Liver (tissue), 9 donors: Measurements from ENCODE around the gene OTUD5. TPM values are rescaled to one million over a fixed set of nuclear protein-coding genes. Genes with fewer than 3 reads are reported as not detected.

Experiments used
- DNase-seq: peaks from one replicate; pipeline ENCODE4 v3.0.0-alpha.2; 2017; ENCODE audit warnings: low spot score
- H3K27ac ChIP-seq, 2 donors: one replicate each; pipeline ENCODE4 v1.7.0; 2013; ENCODE audit warnings: inconsistent platforms in 2 of 2, low read length in 2 of 2, control low read depth in 1 of 2, low read depth in 1 of 2, mild to moderate bottlenecking in 1 of 2
- H3K27me3 ChIP-seq, 4 donors: one replicate each; pipeline versions ENCODE4 v1.6.1 to v1.7.0; 2013; ENCODE audit warnings: low read length in 3 of 4, inconsistent platforms in 1 of 4, mild to moderate bottlenecking in 1 of 4, moderate library complexity in 1 of 4; ENCODE audit not compliant: control insufficient read depth in 4 of 4, insufficient read depth in 4 of 4
- H3K36me3 ChIP-seq, 4 donors: one replicate each; pipeline versions ENCODE4 v1.6.1 to v1.7.0; 2013; ENCODE audit warnings: low read length in 3 of 4, mild to moderate bottlenecking in 3 of 4, low read depth in 1 of 4, moderate library complexity in 1 of 4; ENCODE audit not compliant: control insufficient read depth in 4 of 4, insufficient read depth in 3 of 4
- H3K4me1 ChIP-seq, 4 donors: one replicate each; pipeline versions ENCODE4 v1.6.1 to v1.7.0; 2013; ENCODE audit warnings: low read length in 3 of 4, mild to moderate bottlenecking in 3 of 4, moderate library complexity in 1 of 4; ENCODE audit not compliant: control insufficient read depth in 4 of 4, insufficient read depth in 4 of 4
- H3K4me3 ChIP-seq, 3 donors: one replicate each; pipeline versions ENCODE4 v1.6.1 to v1.7.0; 2013; ENCODE audit warnings: low read length in 3 of 3, control low read depth in 1 of 3, low read depth in 1 of 3, mild to moderate bottlenecking in 1 of 3
- H3K9ac ChIP-seq, 2 donors: one replicate each; pipeline ENCODE4 v1.7.0; 2013; ENCODE audit warnings: low read length in 2 of 2, mild to moderate bottlenecking in 2 of 2, moderate library complexity in 2 of 2, control low read depth in 1 of 2, low read depth in 1 of 2
- H3K9me3 ChIP-seq, 4 donors: one replicate each; pipeline versions ENCODE4 v1.6.1 to v1.7.0; 2013; ENCODE audit warnings: low read length in 3 of 4; ENCODE audit not compliant: control insufficient read depth in 4 of 4
- ATF3 ChIP-seq: IDR thresholded peaks from 2 replicates; pipeline ENCODE4 v1.6.1; 2016; ENCODE audit warnings: antibody characterized with exemption
- FOXA1 ChIP-seq: IDR thresholded peaks from 2 replicates; pipeline ENCODE4 v1.6.1; 2016; ENCODE audit warnings: antibody characterized with exemption
- FOXA2 ChIP-seq: IDR thresholded peaks from 2 replicates; pipeline ENCODE4 v1.6.1; 2016; ENCODE audit warnings: antibody characterized with exemption
- GABPA ChIP-seq, 2 donors: IDR thresholded peaks in 1 of 2; conservative IDR thresholded peaks in 1 of 2; 2 replicates each; pipeline ENCODE4 v1.6.1; 2016; ENCODE audit warnings: antibody characterized with exemption in 2 of 2, mild to moderate bottlenecking in 1 of 2, moderate library complexity in 1 of 2
- HNF4A ChIP-seq, 2 donors: conservative IDR thresholded peaks; 2 replicates each; pipeline ENCODE4 v1.6.1; 2016; ENCODE audit warnings: antibody characterized with exemption in 2 of 2, mild to moderate bottlenecking in 2 of 2
- JUND ChIP-seq, 2 donors: IDR thresholded peaks; 2 replicates each; pipeline ENCODE4 v1.6.1; 2016; ENCODE audit warnings: antibody characterized with exemption in 2 of 2
- MAX ChIP-seq: IDR thresholded peaks from 2 replicates; pipeline ENCODE4 v1.6.1; 2016; ENCODE audit warnings: antibody characterized with exemption
- RAD21 ChIP-seq, 2 donors: IDR thresholded peaks; 2 replicates each; pipeline ENCODE4 v1.6.1; 2016; ENCODE audit warnings: antibody characterized with exemption in 2 of 2, mild to moderate bottlenecking in 2 of 2
- SP1 ChIP-seq: IDR thresholded peaks from 2 replicates; pipeline ENCODE4 v1.6.1; 2018; ENCODE audit warnings: antibody characterized with exemption, mild to moderate bottlenecking
- TAF1 ChIP-seq: conservative IDR thresholded peaks from 2 replicates; pipeline ENCODE4 v1.6.1; 2016; ENCODE audit warnings: antibody characterized with exemption, mild to moderate bottlenecking
- YY1 ChIP-seq: IDR thresholded peaks from 2 replicates; pipeline ENCODE4 v1.6.1; 2016; ENCODE audit warnings: antibody characterized with exemption, mild to moderate bottlenecking
- ZBTB33 ChIP-seq: IDR thresholded peaks from 2 replicates; pipeline ENCODE4 v1.6.1; 2016; ENCODE audit warnings: antibody characterized with exemption
- WGBS: extraction: QIAGEN DNeasy Blood & Tissue Kit; methylation state at CpG from one replicate; pipeline ENCODE4 v1.1.7; 2013; 5-methylcytosine and 5-hydroxymethylcytosine counted together
- polyA plus RNA-seq, 2 donors: library from polyadenylated mRNA; stranded (reverse) in 1 of 2; unstranded in 1 of 2; fragments of 200-250 nt in 1 of 2; fragments of >200 nt in 1 of 2; fragmentation: Nextera tagmentation in 1 of 2; extraction: Ambion mirVana in 1 of 2; gene quantifications; one replicate each; pipeline versions ENCODE4 v1.2.1 to v1.2.3, GENCODE V29; 2013 to 2015
- total RNA-seq, 2 donors: library from RNA; depleted of rRNA; stranded (reverse); fragments of >200 nt; gene quantifications; one replicate each; pipeline ENCODE4 v1.2.3, GENCODE V29; 2014
- TF ChIP-seq, protein P1 (sequence below): IDR thresholded peaks from 2 replicates; pipeline ENCODE4 v1.6.1; 2016; ENCODE audit warnings: antibody characterized with exemption, mild to moderate bottlenecking
- donor health status: healthy.
- donor health status: healthy.
- donor health status: healthy.
- donor health status: healthy.
- donor health status: healthy.

The OTUD5 gene
- total and polyA plus RNA-seq, 4 donors, result 9.3 to 29.3 (median 17.9) TPM

DNA sequence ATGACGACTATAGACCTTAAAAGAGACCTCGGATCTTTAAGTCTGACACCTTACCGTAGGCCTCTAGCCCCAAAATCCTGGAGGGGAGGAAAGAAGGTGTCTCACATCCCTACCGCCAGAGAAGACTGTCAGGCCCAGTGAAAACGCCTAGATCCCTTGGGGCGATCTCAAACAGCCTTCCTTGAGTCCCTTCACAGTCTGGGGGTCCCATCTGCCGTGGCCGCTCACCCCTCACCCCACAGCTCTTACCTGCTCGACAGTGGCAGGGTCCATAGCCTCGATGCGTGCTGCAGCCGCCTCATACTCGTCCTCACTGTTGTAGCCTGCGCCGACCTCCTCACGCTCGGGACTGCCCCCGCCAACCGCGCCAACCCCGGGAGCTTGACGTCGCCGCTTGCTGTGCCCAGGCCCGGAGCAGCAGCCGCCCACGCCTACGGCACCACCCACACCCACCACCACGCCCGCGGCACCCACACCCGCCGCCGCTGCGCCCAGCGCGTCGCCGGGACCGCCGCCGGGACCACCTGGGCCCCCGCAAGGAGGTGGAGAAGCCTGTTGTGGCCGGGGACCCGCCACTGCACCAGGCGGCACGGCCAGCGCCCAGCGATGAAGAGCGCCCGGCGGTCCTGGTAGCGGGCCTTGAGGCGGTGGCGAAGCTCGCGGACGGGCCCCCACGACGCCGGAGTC, 536 bp downstream of the OTUD5 start:
- WGBS, result 2% methylated on average over 61 of the region's 61 CpGs
- peak overlapping the region; percentile 12 to 80 (median 71) for H3K4me3 ChIP-seq
- no peaks in the 10 kb centered on the region for H3K9me3 ChIP-seq
- TF ChIP-seq GABPA (IDR thresholded peaks at IDR 0.05 in 1 of 2, conservative IDR thresholded peaks at IDR 0.05 in 1 of 2) (no peak), HNF4A (conservative IDR thresholded peaks at IDR 0.05) (no peak), SP1 (no peak), FOXA1 (no peak), JUND (IDR thresholded peaks at IDR 0.05) (no peak), TAF1 (no peak), RAD21 (IDR thresholded peaks at IDR 0.05) (no peak), FOXA2 (no peak), ZBTB33 (no peak), ATF3 (no peak)
- TF ChIP-seq, protein P1, sequence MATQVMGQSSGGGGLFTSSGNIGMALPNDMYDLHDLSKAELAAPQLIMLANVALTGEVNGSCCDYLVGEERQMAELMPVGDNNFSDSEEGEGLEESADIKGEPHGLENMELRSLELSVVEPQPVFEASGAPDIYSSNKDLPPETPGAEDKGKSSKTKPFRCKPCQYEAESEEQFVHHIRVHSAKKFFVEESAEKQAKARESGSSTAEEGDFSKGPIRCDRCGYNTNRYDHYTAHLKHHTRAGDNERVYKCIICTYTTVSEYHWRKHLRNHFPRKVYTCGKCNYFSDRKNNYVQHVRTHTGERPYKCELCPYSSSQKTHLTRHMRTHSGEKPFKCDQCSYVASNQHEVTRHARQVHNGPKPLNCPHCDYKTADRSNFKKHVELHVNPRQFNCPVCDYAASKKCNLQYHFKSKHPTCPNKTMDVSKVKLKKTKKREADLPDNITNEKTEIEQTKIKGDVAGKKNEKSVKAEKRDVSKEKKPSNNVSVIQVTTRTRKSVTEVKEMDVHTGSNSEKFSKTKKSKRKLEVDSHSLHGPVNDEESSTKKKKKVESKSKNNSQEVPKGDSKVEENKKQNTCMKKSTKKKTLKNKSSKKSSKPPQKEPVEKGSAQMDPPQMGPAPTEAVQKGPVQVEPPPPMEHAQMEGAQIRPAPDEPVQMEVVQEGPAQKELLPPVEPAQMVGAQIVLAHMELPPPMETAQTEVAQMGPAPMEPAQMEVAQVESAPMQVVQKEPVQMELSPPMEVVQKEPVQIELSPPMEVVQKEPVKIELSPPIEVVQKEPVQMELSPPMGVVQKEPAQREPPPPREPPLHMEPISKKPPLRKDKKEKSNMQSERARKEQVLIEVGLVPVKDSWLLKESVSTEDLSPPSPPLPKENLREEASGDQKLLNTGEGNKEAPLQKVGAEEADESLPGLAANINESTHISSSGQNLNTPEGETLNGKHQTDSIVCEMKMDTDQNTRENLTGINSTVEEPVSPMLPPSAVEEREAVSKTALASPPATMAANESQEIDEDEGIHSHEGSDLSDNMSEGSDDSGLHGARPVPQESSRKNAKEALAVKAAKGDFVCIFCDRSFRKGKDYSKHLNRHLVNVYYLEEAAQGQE, result no peak
- H3K27me3 ChIP-seq, result no peaks in the 10 kb centered on the region
- H3K36me3 ChIP-seq, result peaks cover 0 to 9% (median 3%) of the 10 kb centered on the region in 4 donors
- peaks cover 4 to 45% (median 32%) of the 10 kb centered on the region in 4 donors for H3K4me1 ChIP-seq
- peak overlapping the region; percentile 10 to 66 for H3K9ac ChIP-seq
- H3K27ac ChIP-seq, result peak overlapping the region; percentile 55 to 70
- DNase-seq, result no peak

DNA sequence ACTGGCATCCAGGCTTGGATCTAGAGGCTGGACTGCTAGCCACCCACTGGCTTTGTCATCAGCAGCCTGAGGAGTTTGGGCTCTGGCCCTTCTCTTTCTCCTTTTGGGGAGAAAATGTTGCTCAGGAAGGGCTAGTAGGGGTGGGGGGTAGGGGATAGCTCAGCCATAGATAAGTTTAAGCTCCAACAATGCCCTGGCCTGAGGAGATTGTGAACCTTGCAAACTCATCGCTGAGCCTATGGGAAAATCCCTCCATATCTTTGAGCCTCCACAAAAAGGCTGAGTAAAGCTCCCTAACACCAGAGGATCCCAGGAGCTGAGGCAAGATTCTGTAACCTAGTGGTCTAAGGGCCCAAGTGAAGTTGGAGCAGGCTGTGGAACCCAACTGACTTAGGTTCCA, 8.8 kb downstream of the OTUD5 start:
- H3K9ac ChIP-seq, result no peak overlapping the region
- no peak overlapping the region for H3K27ac ChIP-seq
- WGBS, result 94% methylated on average over 1 of the region's 1 CpG
- no peaks in the 10 kb centered on the region for H3K27me3 ChIP-seq
- no peak overlapping the region for H3K4me3 ChIP-seq
- no peak for DNase-seq
- TF ChIP-seq MAX (no peak), HNF4A (conservative IDR thresholded peaks at IDR 0.05) (no peak), YY1 (no peak), FOXA2 (no peak), ZBTB33 (no peak)
- H3K4me1 ChIP-seq, result peaks cover 0 to 15% (median 8%) of the 10 kb centered on the region in 4 donors
- no peaks in the 10 kb centered on the region for H3K9me3 ChIP-seq
- no peaks in the 10 kb centered on the region for H3K36me3 ChIP-seq
